Liver (tissue), 9 donors: Measurements from ENCODE around the gene CYP3A5. TPM values are rescaled to one million over a fixed set of nuclear protein-coding genes. Genes with fewer than 3 reads are reported as not detected.

Experiments used
- DNase-seq: peaks from one replicate; pipeline ENCODE4 v3.0.0-alpha.2; 2017; ENCODE audit warnings: low spot score
- H3K27ac ChIP-seq, 2 donors: one replicate each; pipeline ENCODE4 v1.7.0; 2013; ENCODE audit warnings: inconsistent platforms in 2 of 2, low read length in 2 of 2, control low read depth in 1 of 2, low read depth in 1 of 2, mild to moderate bottlenecking in 1 of 2
- H3K27me3 ChIP-seq, 4 donors: one replicate each; pipeline versions ENCODE4 v1.6.1 to v1.7.0; 2013; ENCODE audit warnings: low read length in 3 of 4, inconsistent platforms in 1 of 4, mild to moderate bottlenecking in 1 of 4, moderate library complexity in 1 of 4; ENCODE audit not compliant: control insufficient read depth in 4 of 4, insufficient read depth in 4 of 4
- H3K36me3 ChIP-seq, 4 donors: one replicate each; pipeline versions ENCODE4 v1.6.1 to v1.7.0; 2013; ENCODE audit warnings: low read length in 3 of 4, mild to moderate bottlenecking in 3 of 4, low read depth in 1 of 4, moderate library complexity in 1 of 4; ENCODE audit not compliant: control insufficient read depth in 4 of 4, insufficient read depth in 3 of 4
- H3K4me1 ChIP-seq, 4 donors: one replicate each; pipeline versions ENCODE4 v1.6.1 to v1.7.0; 2013; ENCODE audit warnings: low read length in 3 of 4, mild to moderate bottlenecking in 3 of 4, moderate library complexity in 1 of 4; ENCODE audit not compliant: control insufficient read depth in 4 of 4, insufficient read depth in 4 of 4
- H3K4me3 ChIP-seq, 3 donors: one replicate each; pipeline versions ENCODE4 v1.6.1 to v1.7.0; 2013; ENCODE audit warnings: low read length in 3 of 3, control low read depth in 1 of 3, low read depth in 1 of 3, mild to moderate bottlenecking in 1 of 3
- H3K9ac ChIP-seq, 2 donors: one replicate each; pipeline ENCODE4 v1.7.0; 2013; ENCODE audit warnings: low read length in 2 of 2, mild to moderate bottlenecking in 2 of 2, moderate library complexity in 2 of 2, control low read depth in 1 of 2, low read depth in 1 of 2
- H3K9me3 ChIP-seq, 4 donors: one replicate each; pipeline versions ENCODE4 v1.6.1 to v1.7.0; 2013; ENCODE audit warnings: low read length in 3 of 4; ENCODE audit not compliant: control insufficient read depth in 4 of 4
- ATF3 ChIP-seq: IDR thresholded peaks from 2 replicates; pipeline ENCODE4 v1.6.1; 2016; ENCODE audit warnings: antibody characterized with exemption
- CTCF ChIP-seq: fragments of 150-350 bp; IDR thresholded peaks from 2 replicates; pipeline ENCODE4 v1.5.1; 2017; ENCODE audit warnings: improper control_type of control experiment, low read depth, low read length; ENCODE audit not compliant: missing input control
- EGR1 ChIP-seq, 2 donors: IDR thresholded peaks; 2 replicates each; pipeline ENCODE4 v1.6.1; 2016 to 2018; ENCODE audit warnings: antibody characterized with exemption in 2 of 2, low read depth in 2 of 2
- FOXA1 ChIP-seq: IDR thresholded peaks from 2 replicates; pipeline ENCODE4 v1.6.1; 2016; ENCODE audit warnings: antibody characterized with exemption
- FOXA2 ChIP-seq: IDR thresholded peaks from 2 replicates; pipeline ENCODE4 v1.6.1; 2016; ENCODE audit warnings: antibody characterized with exemption
- HNF4A ChIP-seq, 2 donors: conservative IDR thresholded peaks; 2 replicates each; pipeline ENCODE4 v1.6.1; 2016; ENCODE audit warnings: antibody characterized with exemption in 2 of 2, mild to moderate bottlenecking in 2 of 2
- HNF4G ChIP-seq: IDR thresholded peaks from 2 replicates; pipeline ENCODE4 v1.6.1; 2016; ENCODE audit warnings: antibody characterized with exemption
- JUND ChIP-seq, 2 donors: IDR thresholded peaks; 2 replicates each; pipeline ENCODE4 v1.6.1; 2016; ENCODE audit warnings: antibody characterized with exemption in 2 of 2
- MAX ChIP-seq: IDR thresholded peaks from 2 replicates; pipeline ENCODE4 v1.6.1; 2016; ENCODE audit warnings: antibody characterized with exemption
- NR2F2 ChIP-seq: IDR thresholded peaks from 2 replicates; pipeline ENCODE4 v1.6.1; 2016; ENCODE audit warnings: antibody characterized with exemption
- RAD21 ChIP-seq, 2 donors: IDR thresholded peaks; 2 replicates each; pipeline ENCODE4 v1.6.1; 2016; ENCODE audit warnings: antibody characterized with exemption in 2 of 2, mild to moderate bottlenecking in 2 of 2
- REST ChIP-seq: IDR thresholded peaks from 2 replicates; pipeline ENCODE4 v1.6.1; 2016; ENCODE audit warnings: antibody characterized with exemption, mild to moderate bottlenecking
- RXRA ChIP-seq, 2 donors: IDR thresholded peaks; 2 replicates each; pipeline ENCODE4 v1.6.1; 2017 to 2018; ENCODE audit warnings: antibody characterized with exemption in 2 of 2, mild to moderate bottlenecking in 1 of 2
- TAF1 ChIP-seq: conservative IDR thresholded peaks from 2 replicates; pipeline ENCODE4 v1.6.1; 2016; ENCODE audit warnings: antibody characterized with exemption, mild to moderate bottlenecking
- YY1 ChIP-seq: IDR thresholded peaks from 2 replicates; pipeline ENCODE4 v1.6.1; 2016; ENCODE audit warnings: antibody characterized with exemption, mild to moderate bottlenecking
- ZBTB33 ChIP-seq: IDR thresholded peaks from 2 replicates; pipeline ENCODE4 v1.6.1; 2016; ENCODE audit warnings: antibody characterized with exemption
- WGBS: extraction: QIAGEN DNeasy Blood & Tissue Kit; methylation state at CpG from one replicate; pipeline ENCODE4 v1.1.7; 2013; 5-methylcytosine and 5-hydroxymethylcytosine counted together
- polyA plus RNA-seq, 2 donors: library from polyadenylated mRNA; stranded (reverse) in 1 of 2; unstranded in 1 of 2; fragments of 200-250 nt in 1 of 2; fragments of >200 nt in 1 of 2; fragmentation: Nextera tagmentation in 1 of 2; extraction: Ambion mirVana in 1 of 2; gene quantifications; one replicate each; pipeline versions ENCODE4 v1.2.1 to v1.2.3, GENCODE V29; 2013 to 2015
- total RNA-seq, 2 donors: library from RNA; depleted of rRNA; stranded (reverse); fragments of >200 nt; gene quantifications; one replicate each; pipeline ENCODE4 v1.2.3, GENCODE V29; 2014
- donor health status: healthy.
- donor health status: healthy.
- donor health status: healthy.
- donor health status: healthy.
- donor health status: healthy.

Gene CYP3A5
- total and polyA plus RNA-seq, 4 donors = 21.9 to 1,413 (median 717) TPM

- TF ChIP-seq CTCF (no peak), RXRA (IDR thresholded peaks at IDR 0.05) (no peak)
Observed at GRCh38 chr7:99644431-99644830, 35.4 kb downstream of the CYP3A5 start (continued).

- Histone ChIP-seq H3K36me3 (peaks cover 0 to 10% (median 5%) of the 10 kb centered on the region in 4 donors), H3K9me3 (no peaks in the 10 kb centered on the region), H3K4me1 (no peaks in the 10 kb centered on the region), H3K27me3 (no peaks in the 10 kb centered on the region), H3K4me3 (no peak overlapping the region), H3K9ac (no peak overlapping the region), H3K27ac (no peak overlapping the region)
- no peak for DNase-seq
- no peak for TF ChIP-seq RXRA (IDR thresholded peaks at IDR 0.05)
- TF ChIP-seq MAX = no peak
- TF ChIP-seq CTCF = no peak
- TF ChIP-seq EGR1 (IDR thresholded peaks at IDR 0.05; ENCODE audit: low read depth in 2 of 2) = no peak
- TF ChIP-seq REST = no peak
- WGBS = 88% methylated on average over 2 of the region's 2 CpGs
Observed at GRCh38 chr7:99643464-99643863, 36.3 kb downstream of the CYP3A5 start.

GRCh38 chr7:99642027-99642426, 37.8 kb downstream of the CYP3A5 start:
- no peak for TF ChIP-seq FOXA2
- no peak for TF ChIP-seq TAF1
- no peak for TF ChIP-seq ATF3
- TF ChIP-seq CTCF = no peak
- TF ChIP-seq YY1 = no peak
- no peak for TF ChIP-seq NR2F2
- TF ChIP-seq RAD21 (IDR thresholded peaks at IDR 0.05) = no peak
- TF ChIP-seq EGR1 (IDR thresholded peaks at IDR 0.05; ENCODE audit: low read depth in 2 of 2) = no peak
- no peak for TF ChIP-seq ZBTB33
- TF ChIP-seq FOXA1 = no peak
- no peak for TF ChIP-seq HNF4G
- TF ChIP-seq HNF4A (conservative IDR thresholded peaks at IDR 0.05) = no peak
- no peak for TF ChIP-seq JUND (IDR thresholded peaks at IDR 0.05)
- no peak for TF ChIP-seq RXRA (IDR thresholded peaks at IDR 0.05)
- Histone ChIP-seq H3K4me3 (no peak overlapping the region), H3K27ac (no peak overlapping the region), H3K4me1 (no peaks in the 10 kb centered on the region), H3K27me3 (no peaks in the 10 kb centered on the region), H3K36me3 (no peaks in the 10 kb centered on the region), H3K9ac (no peak overlapping the region), H3K9me3 (no peaks in the 10 kb centered on the region)
- WGBS = 92% methylated on average over 1 of the region's 1 CpG
- DNase-seq = no peak
